ENCODE measurements around the gene ZNF451.

Gene ZNF451

DNA sequence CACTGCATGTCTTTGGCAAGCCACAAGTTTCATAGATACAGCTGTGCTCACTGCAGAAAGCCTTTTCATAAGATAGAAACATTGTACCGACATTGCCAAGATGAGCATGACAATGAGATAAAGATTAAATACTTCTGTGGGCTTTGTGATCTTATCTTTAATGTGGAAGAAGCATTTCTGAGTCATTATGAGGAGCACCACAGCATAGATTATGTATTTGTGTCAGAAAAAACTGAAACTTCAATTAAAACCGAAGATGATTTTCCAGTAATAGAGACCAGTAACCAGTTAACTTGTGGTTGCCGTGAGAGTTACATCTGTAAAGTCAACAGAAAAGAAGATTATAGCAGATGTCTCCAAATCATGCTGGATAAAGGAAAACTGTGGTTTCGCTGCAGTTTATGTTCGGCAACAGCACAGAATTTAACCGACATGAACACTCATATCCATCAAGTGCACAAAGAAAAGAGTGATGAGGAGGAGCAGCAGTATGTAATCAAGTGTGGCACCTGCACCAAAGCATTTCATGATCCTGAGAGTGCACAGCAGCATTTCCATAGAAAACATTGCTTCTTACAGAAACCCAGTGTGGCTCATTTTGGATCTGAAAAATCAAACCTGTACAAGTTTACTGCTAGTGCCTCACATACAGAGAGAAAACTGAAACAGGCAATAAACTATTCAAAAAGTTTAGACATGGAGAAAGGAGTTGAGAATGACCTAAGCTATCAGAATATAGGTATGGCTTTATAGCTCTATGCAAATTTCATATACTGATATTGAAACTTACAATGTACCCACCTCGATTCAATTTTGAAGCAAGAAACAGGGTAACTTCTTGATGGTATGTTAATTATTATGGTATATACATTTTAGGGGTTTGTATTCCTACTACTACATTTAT is 58.2 kb downstream of the ZNF451 start:
- H3K4me3 ChIP-seq (ENCODE audit: low read depth, low read length) = no peak overlapping the region
- TF ChIP-seq POLR2A (IDR thresholded peaks at IDR 0.05; ENCODE audit: extremely low read depth, insufficient read length) = no peak
- TF ChIP-seq CTCF (IDR thresholded peaks at IDR 0.05; ENCODE audit: low read depth, low read length) = no peak
- TF ChIP-seq MYC (IDR thresholded peaks at IDR 0.05; ENCODE audit: low read depth, low read length) = no peak
- TF ChIP-seq, protein P1, sequence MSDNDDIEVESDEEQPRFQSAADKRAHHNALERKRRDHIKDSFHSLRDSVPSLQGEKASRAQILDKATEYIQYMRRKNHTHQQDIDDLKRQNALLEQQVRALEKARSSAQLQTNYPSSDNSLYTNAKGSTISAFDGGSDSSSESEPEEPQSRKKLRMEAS (IDR thresholded peaks at IDR 0.05; ENCODE audit: low read depth, low read length) = no peak
- no peak for DNase-seq (ENCODE audit: low read depth)

GRCh38 chr6:57158658-57159057 is 68.7 kb downstream of the ZNF451 start:
- DNase-seq (ENCODE audit: low read depth) = no peak
- no peak overlapping the region for H3K4me3 ChIP-seq (ENCODE audit: low read depth, low read length)
- TF ChIP-seq POLR2A (IDR thresholded peaks at IDR 0.05; ENCODE audit: extremely low read depth, insufficient read length) = no peak
- TF ChIP-seq, protein P1 (IDR thresholded peaks at IDR 0.05; ENCODE audit: low read depth, low read length) = no peak
- no peak for TF ChIP-seq CTCF (IDR thresholded peaks at IDR 0.05; ENCODE audit: low read depth, low read length)
- TF ChIP-seq MYC (IDR thresholded peaks at IDR 0.05; ENCODE audit: low read depth, low read length) = no peak

GRCh38 chr6:57159127-57159526 is 69.1 kb downstream of the ZNF451 start:
- TF ChIP-seq, protein P1 (IDR thresholded peaks at IDR 0.05; ENCODE audit: low read depth, low read length) = no peak
- TF ChIP-seq POLR2A (IDR thresholded peaks at IDR 0.05; ENCODE audit: extremely low read depth, insufficient read length) = no peak
- TF ChIP-seq CTCF (IDR thresholded peaks at IDR 0.05; ENCODE audit: low read depth, low read length) = no peak
- TF ChIP-seq MYC (IDR thresholded peaks at IDR 0.05; ENCODE audit: low read depth, low read length) = no peak
- no peak for DNase-seq (ENCODE audit: low read depth)
- no peak overlapping the region for H3K4me3 ChIP-seq (ENCODE audit: low read depth, low read length)

- no peak for TF ChIP-seq CTCF (IDR thresholded peaks at IDR 0.05; ENCODE audit: low read depth, low read length)
- TF ChIP-seq, protein P1 (IDR thresholded peaks at IDR 0.05; ENCODE audit: low read depth, low read length) = no peak
- no peak for DNase-seq (ENCODE audit: low read depth)
- no peak overlapping the region for H3K4me3 ChIP-seq (ENCODE audit: low read depth, low read length)
Observed at GRCh38 chr6:57162028-57162427, 72.0 kb downstream of the ZNF451 start.

DNA sequence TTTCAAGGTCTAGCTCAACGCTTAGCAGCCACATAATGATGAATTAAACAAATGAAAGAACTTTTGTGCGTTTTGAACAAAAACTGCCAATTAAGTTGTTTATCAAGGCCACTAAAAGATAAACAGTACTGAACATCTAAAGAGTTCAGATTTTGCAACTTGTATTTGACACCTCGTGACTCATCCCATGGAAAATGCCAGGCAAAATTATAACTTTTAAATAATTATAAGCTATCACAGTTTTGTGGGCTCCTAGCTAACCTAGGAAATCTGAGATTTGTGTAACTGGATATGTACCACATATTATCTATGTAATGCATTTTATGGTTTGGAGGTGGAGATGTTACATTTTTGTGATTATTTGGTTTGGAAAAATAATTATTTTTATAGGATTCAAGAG is 72.5 kb downstream of the ZNF451 start:
- no peak for DNase-seq (ENCODE audit: low read depth)
- H3K4me3 ChIP-seq (ENCODE audit: low read depth, low read length) = no peak overlapping the region
- TF ChIP-seq POLR2A (IDR thresholded peaks at IDR 0.05; ENCODE audit: extremely low read depth, insufficient read length) (no peak), MYC (IDR thresholded peaks at IDR 0.05; ENCODE audit: low read depth, low read length) (no peak), CTCF (IDR thresholded peaks at IDR 0.05; ENCODE audit: low read depth, low read length) (no peak)
- TF ChIP-seq, protein P1 (IDR thresholded peaks at IDR 0.05; ENCODE audit: low read depth, low read length) = no peak

All from NB4 (cell line).